NCI-H2196 (cell line): Measurements from ENCODE around the gene CCNF.

Experiments
- DNase-seq: peaks from one replicate; lab custom pipeline; 2025; ENCODE audit not compliant: unreplicated experiment; lab: John Stamatoyannopoulos, UW

The CCNF gene

GRCh38 chr16:2483939-2484897 lies 55.0 kb downstream of the CCNF start:
- DNase-seq: no peak

DNA sequence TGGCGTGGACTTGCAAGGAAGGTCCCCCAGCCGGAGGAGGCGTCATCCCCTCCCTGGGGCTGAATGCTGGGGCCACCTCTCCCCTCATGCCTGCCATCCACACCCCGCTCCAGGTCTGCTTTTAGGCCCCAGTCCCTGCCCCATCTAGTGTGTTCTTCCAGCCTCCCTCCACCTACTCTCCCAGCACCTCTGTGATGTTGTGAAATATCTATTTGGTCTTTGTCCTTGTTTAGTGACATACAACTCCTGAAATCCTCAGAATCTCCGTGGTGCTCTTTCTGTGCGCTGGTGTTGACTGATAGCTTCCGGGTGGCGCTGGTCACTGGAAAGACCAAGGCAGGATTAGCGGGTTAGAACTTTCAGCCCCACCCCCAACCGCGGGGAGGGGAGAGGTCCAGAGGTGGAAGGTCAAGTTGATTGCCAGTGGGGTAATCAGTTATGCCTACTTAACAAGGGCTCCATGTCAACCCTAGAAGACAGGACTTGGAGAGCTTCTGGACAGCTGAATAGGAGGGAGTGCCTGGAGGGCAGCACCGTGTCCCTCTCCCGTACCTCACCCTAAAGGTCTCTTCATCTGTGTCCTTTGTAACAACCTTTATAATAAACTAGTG lies 55.8 kb downstream of the CCNF start:
- DNase-seq: no peak

DNA sequence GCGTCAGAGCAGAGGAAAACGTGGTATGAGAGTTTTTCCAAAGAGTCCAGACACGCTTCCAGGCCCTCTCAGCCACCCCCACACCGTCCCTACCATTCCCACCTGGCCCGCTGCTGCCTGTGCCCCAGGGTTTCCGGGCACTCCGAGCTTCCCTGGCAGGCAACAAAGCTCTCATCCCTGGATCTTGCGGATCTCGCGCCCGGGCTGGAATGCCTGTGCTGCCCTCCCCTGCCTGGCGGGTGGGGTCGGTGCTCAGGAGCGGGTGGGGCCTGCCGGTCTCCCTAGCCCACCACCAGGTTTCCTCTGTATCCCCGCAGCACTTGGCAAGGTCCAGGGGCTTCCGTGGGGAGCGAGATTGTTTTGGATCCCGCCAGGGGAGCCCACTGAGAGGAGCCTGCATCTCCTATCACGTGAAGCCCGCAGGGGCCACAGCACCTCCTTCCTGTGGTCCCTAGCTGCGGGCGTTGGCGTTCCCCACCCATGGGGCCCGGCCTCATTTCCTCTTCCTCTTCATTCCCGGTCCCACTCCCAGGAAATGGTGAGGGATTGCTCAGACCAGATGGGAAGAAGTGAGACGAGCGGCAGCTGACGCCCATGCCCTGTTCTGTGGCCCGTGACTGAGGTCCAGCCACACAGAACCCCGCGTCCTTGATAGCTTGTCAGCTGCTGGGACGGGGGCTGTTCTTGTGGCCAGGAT lies 56.7 kb downstream of the CCNF start:
- no peak for DNase-seq

DNA sequence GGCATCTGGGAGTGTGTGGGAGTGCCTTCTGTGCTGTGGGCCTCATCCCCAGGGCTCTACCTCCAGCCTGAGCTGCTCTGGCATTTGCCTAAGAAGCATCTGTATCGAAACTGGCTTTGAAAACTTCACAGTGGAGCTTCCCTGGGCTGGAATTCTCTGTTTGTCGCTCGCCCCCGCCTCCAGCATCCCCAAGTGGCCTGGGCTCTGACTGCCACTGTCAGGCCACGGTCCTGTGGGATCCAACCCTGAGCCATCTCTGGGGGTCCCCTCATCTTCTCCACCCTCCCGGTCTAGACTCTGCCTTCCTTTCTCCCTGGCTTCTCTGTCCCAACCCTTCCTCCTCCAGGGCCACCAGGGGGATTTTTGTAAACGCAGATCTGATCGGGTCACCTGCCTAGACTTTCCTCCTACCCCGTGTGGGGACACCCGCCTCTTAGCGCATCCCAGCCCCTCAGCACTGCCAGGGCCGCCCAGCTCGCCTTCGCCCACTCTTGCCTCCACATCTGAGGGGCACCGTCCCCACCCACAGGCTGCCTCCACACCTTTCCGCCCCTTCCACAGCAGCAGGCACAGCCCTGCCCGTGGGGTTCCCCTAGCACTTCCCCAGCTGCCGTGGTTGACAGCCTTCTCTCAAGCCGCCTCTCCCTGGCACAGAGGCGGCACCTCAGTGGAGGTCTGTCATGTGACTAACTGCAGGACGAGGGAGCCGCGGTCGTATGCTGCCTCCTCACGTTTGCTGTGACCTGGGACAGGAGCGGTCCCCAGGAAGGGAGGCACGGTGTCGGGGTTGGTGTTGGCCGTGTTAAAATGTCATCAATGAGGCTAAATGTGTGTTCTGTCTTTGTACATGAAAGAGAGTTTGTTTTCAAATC lies 57.6 kb downstream of the CCNF start:
- no peak for DNase-seq

DNA sequence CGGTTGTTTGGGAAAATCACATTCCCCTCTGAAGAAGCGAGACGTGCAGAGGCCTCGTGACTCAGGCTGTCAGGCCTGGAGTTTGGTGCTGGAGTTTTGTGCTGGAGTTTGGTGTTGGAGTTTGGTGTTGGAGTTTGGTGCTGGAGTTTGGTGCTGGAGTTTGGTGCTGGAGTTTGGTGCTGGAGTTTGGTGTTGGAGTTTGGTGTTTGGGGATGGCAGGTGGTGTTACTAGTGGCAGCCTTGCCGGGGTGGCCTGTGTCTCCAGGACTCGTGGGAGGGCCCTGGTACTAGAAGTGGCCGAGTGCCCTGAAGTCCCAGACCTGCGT lies 58.2 kb downstream of the CCNF start:
- DNase-seq: no peak

- no peak for DNase-seq
Measured at GRCh38 chr16:2487903-2488531, 58.8 kb downstream of the CCNF start.

DNA sequence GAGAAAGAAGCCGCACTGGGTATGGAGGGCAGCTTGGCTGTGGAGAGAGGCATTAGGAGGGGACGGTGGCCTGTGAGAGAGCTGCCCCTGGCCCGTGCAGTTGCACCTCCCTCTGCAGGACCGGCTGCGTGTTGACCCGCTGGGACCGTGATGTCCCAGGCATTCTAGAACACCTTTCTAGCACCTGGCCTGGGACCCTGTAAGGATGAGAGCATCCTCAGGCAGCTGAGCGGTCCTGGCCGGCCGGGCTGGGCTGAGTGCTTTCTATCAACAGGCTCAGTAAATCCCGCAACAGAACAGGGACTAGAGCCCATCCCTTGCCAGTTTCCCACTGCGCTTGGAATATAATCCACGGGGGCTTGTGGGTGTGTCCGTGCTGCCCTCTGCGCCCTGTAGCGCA lies 60.3 kb downstream of the CCNF start:
- DNase-seq: no peak

GRCh38 chr16:2490190-2491105 lies 61.2 kb downstream of the CCNF start:
- DNase-seq: peak; percentile 68

DNA sequence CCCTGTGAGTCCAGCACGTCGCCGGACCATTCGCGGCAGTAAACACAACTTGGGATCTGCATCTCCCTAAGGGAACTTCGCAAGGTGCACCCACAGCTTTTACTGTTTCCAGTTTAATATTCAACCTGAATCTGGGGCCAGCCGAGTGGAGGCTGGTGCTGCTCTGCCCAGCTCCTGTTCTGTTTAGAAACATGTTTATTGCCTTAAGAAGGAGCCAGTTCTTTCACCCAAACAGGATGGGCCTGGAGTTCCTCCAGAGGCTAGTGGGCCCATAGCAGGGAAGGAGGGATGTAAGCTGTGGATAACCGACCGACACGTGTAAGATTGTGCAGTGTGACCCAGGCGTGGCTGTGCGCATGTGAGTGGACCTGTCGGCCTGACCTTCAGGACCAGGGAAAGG lies 63.0 kb downstream of the CCNF start:
- no peak for DNase-seq

DNA sequence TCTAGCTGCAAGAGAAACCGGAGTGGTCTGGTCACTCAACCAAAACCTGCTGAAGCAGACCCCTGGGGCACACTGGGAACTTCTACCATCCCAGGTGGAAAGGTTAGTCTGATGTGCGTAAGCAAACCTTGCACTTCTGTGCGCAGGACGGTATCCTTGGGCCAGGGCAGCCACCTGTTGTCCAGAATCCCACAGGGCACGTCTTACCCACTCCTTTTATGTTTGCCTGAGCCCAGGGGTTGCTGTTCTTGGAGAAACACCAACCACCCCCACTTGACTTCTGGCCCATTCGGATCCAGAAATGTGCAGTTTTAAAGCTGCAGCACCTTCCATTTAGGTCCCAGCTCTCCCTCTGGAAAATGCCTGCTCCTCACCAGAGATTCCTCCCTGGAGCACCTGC lies 64.4 kb downstream of the CCNF start:
- no peak for DNase-seq

DNA sequence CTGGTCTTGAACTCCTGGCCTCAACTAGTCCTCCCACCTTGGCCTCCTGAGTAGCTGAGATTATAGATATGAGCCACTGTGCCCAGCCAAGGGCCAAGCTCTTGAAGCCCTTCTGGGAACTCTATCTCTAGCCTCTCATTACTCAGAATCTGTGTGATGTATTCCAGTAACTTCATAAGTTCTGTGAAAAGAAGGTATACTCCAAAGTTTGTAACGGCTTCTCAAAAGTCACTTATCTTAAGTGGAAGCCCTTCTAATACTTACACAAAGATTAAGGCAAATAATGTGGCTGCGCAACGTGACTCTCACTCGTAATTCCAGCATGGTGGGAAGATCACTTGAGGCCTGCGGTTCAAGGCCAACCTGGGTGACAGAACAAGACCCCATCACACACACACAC lies 65.4 kb downstream of the CCNF start:
- no peak for DNase-seq

- DNase-seq: no peak
Measured at GRCh38 chr16:2495041-2495440, 65.8 kb downstream of the CCNF start.

- DNase-seq: no peak
Measured at GRCh38 chr16:2496223-2497115, 67.2 kb downstream of the CCNF start.

- peak; percentile 39 for DNase-seq
Measured at GRCh38 chr16:2497116-2497630, 67.9 kb downstream of the CCNF start.

GRCh38 chr16:2497695-2498484 lies 68.6 kb downstream of the CCNF start:
- peak; percentile 39 for DNase-seq

GRCh38 chr16:2498531-2499253 lies 69.4 kb downstream of the CCNF start:
- DNase-seq: peak; percentile 43

GRCh38 chr16:2499454-2499853 lies 70.2 kb downstream of the CCNF start:
- DNase-seq: no peak
